Activated CD4-positive, alpha-beta T cell treated with anti-CD3 and anti-CD28 coated beads, Interleukin-2, amount 10 ng/mL, durations not matched to agents 24 days and 14 days (primary cell): ENCODE results near the gene FER1L5. TPM values are rescaled to one million over a fixed set of nuclear protein-coding genes. Genes with fewer than 3 reads are reported as not detected.

Experiments
- DNase-seq: peaks from one replicate; pipeline ENCODE4 v3.0.0; 2022
- H3K27ac Mint-ChIP-seq: one replicate; pipeline ENCODE4 v1.8.0; 2022; ENCODE audit warnings: mild to moderate bottlenecking, mixed read lengths
- H3K27me3 Mint-ChIP-seq: one replicate; pipeline ENCODE4 v1.8.0; 2022; ENCODE audit warnings: mixed read lengths
- H3K36me3 Mint-ChIP-seq: one replicate; pipeline ENCODE4 v1.8.0; 2022; ENCODE audit warnings: low read depth, mild to moderate bottlenecking, mixed read lengths
- H3K4me1 Mint-ChIP-seq: one replicate; pipeline ENCODE4 v1.8.0; 2021; ENCODE audit warnings: mixed read lengths
- H3K4me3 Mint-ChIP-seq: one replicate; pipeline ENCODE4 v1.8.0; 2022; ENCODE audit warnings: mild to moderate bottlenecking, moderate library complexity, mixed read lengths
- H3K9me3 Mint-ChIP-seq: one replicate; pipeline ENCODE4 v1.8.0; 2021; ENCODE audit warnings: mixed read lengths
- intact Hi-C: fragments of 100-400 bp; cut with micrococcal nuclease; formaldehyde crosslinking; loops from one replicate; pipeline ENCODE4 v1.15.1; 2023
- total RNA-seq: library from RNA; stranded (reverse); gene quantifications from 2 replicates; pipeline ENCODE4 v1.2.3, GENCODE V29; 2022

Gene FER1L5
- total RNA-seq, 1 donor from 2014 or later: not detected

- peaks cover 12% of the 10 kb centered on the region for H3K36me3 Mint-ChIP-seq
- no peaks in the 10 kb centered on the region for H3K27me3 Mint-ChIP-seq
- no peak overlapping the region for H3K4me3 Mint-ChIP-seq
- no peaks in the 10 kb centered on the region for H3K4me1 Mint-ChIP-seq
- DNase-seq: no peak
- H3K9me3 Mint-ChIP-seq: no peaks in the 10 kb centered on the region
- no peak overlapping the region for H3K27ac Mint-ChIP-seq
- intact Hi-C loops: no loop called here
Measured at GRCh38 chr2:96702098-96702785, 59.7 kb downstream of the FER1L5 start.

- Mint-ChIP-seq H3K36me3 (peaks cover 19% of the 10 kb centered on the region), H3K9me3 (no peaks in the 10 kb centered on the region), H3K4me1 (no peaks in the 10 kb centered on the region), H3K27me3 (no peaks in the 10 kb centered on the region), H3K4me3 (no peak overlapping the region), H3K27ac (no peak overlapping the region)
- DNase-seq: no peak
- intact Hi-C loops: no loop called here
Measured at GRCh38 chr2:96703021-96703751, 60.6 kb downstream of the FER1L5 start.

- Mint-ChIP-seq H3K9me3 (no peaks in the 10 kb centered on the region), H3K4me1 (no peaks in the 10 kb centered on the region), H3K4me3 (no peak overlapping the region), H3K27me3 (no peaks in the 10 kb centered on the region), H3K27ac (peak overlapping the region; percentile 48), H3K36me3 (peaks cover 47% of the 10 kb centered on the region)
- intact Hi-C loops: no loop called here
- no peak for DNase-seq
Measured at GRCh38 chr2:96710985-96711384, 68.4 kb downstream of the FER1L5 start.

GRCh38 chr2:96715658-96716057 lies 73.1 kb downstream of the FER1L5 start:
- Mint-ChIP-seq H3K9me3 (no peaks in the 10 kb centered on the region), H3K4me1 (no peaks in the 10 kb centered on the region), H3K36me3 (peaks cover 16% of the 10 kb centered on the region), H3K27me3 (no peaks in the 10 kb centered on the region), H3K27ac (no peak overlapping the region), H3K4me3 (no peak overlapping the region)
- DNase-seq: no peak
- intact Hi-C loops: no loop called here

GRCh38 chr2:96716388-96716787 lies 73.8 kb downstream of the FER1L5 start:
- H3K9me3 Mint-ChIP-seq: no peaks in the 10 kb centered on the region
- H3K27me3 Mint-ChIP-seq: no peaks in the 10 kb centered on the region
- H3K27ac Mint-ChIP-seq: no peak overlapping the region
- no peaks in the 10 kb centered on the region for H3K4me1 Mint-ChIP-seq
- no peak overlapping the region for H3K4me3 Mint-ChIP-seq
- peaks cover 11% of the 10 kb centered on the region for H3K36me3 Mint-ChIP-seq
- intact Hi-C loops: no loop called here
- no peak for DNase-seq

- H3K9me3 Mint-ChIP-seq: no peaks in the 10 kb centered on the region
- no peak for DNase-seq
- H3K27me3 Mint-ChIP-seq: no peaks in the 10 kb centered on the region
- no peak overlapping the region for H3K4me3 Mint-ChIP-seq
- no peak overlapping the region for H3K27ac Mint-ChIP-seq
- no peaks in the 10 kb centered on the region for H3K4me1 Mint-ChIP-seq
- intact Hi-C loops: no loop called here
- H3K36me3 Mint-ChIP-seq: peaks cover 26% of the 10 kb centered on the region
Measured at GRCh38 chr2:96726131-96726530, 83.6 kb downstream of the FER1L5 start.

GRCh38 chr2:96727431-96727830 lies 84.9 kb downstream of the FER1L5 start:
- no peak overlapping the region for H3K4me3 Mint-ChIP-seq

GRCh38 chr2:96729748-96730147 lies 87.2 kb downstream of the FER1L5 start:
- Mint-ChIP-seq H3K27me3 (no peaks in the 10 kb centered on the region), H3K36me3 (peaks cover 35% of the 10 kb centered on the region), H3K9me3 (no peaks in the 10 kb centered on the region), H3K27ac (no peak overlapping the region), H3K4me1 (peaks cover 2% of the 10 kb centered on the region), H3K4me3 (no peak overlapping the region)
- intact Hi-C loops: no loop called here
- no peak for DNase-seq

More at GRCh38 chr2:96727431-96727830, 84.9 kb downstream of the FER1L5 start:
- Mint-ChIP-seq H3K9me3 (no peaks in the 10 kb centered on the region), H3K27ac (no peak overlapping the region), H3K27me3 (no peaks in the 10 kb centered on the region), H3K4me1 (no peaks in the 10 kb centered on the region), H3K36me3 (peaks cover 27% of the 10 kb centered on the region)
- DNase-seq: no peak
- intact Hi-C loops: no loop called here

GRCh38 chr2:96730212-96730611 lies 87.6 kb downstream of the FER1L5 start:
- Mint-ChIP-seq H3K27me3 (no peaks in the 10 kb centered on the region), H3K4me3 (no peak overlapping the region), H3K36me3 (peaks cover 36% of the 10 kb centered on the region), H3K4me1 (peaks cover 3% of the 10 kb centered on the region), H3K27ac (no peak overlapping the region), H3K9me3 (no peaks in the 10 kb centered on the region)
- no peak for DNase-seq
- intact Hi-C loops: no loop called here

GRCh38 chr2:96733931-96734330 lies 91.4 kb downstream of the FER1L5 start:
- H3K27me3 Mint-ChIP-seq: no peaks in the 10 kb centered on the region
- no peak for DNase-seq
- no peak overlapping the region for H3K4me3 Mint-ChIP-seq
- peaks cover 31% of the 10 kb centered on the region for H3K36me3 Mint-ChIP-seq
- no peak overlapping the region for H3K27ac Mint-ChIP-seq
- intact Hi-C loops: no loop called here
- no peaks in the 10 kb centered on the region for H3K9me3 Mint-ChIP-seq
- peaks cover 10% of the 10 kb centered on the region for H3K4me1 Mint-ChIP-seq

- DNase-seq: no peak
- Mint-ChIP-seq H3K27me3 (no peaks in the 10 kb centered on the region), H3K27ac (no peak overlapping the region), H3K9me3 (no peaks in the 10 kb centered on the region), H3K4me3 (no peak overlapping the region), H3K4me1 (peaks cover 19% of the 10 kb centered on the region), H3K36me3 (peaks cover 29% of the 10 kb centered on the region)
- intact Hi-C loops: no loop called here
Measured at GRCh38 chr2:96734880-96735583, 92.5 kb downstream of the FER1L5 start.

GRCh38 chr2:96737251-96737650 lies 94.7 kb downstream of the FER1L5 start:
- Mint-ChIP-seq H3K4me3 (no peak overlapping the region), H3K9me3 (no peaks in the 10 kb centered on the region), H3K36me3 (peaks cover 19% of the 10 kb centered on the region), H3K27ac (no peak overlapping the region), H3K27me3 (no peaks in the 10 kb centered on the region), H3K4me1 (peaks cover 29% of the 10 kb centered on the region)
- intact Hi-C loops: no loop called here
- no peak for DNase-seq

- H3K9me3 Mint-ChIP-seq: no peaks in the 10 kb centered on the region
- no peak overlapping the region for H3K27ac Mint-ChIP-seq
- intact Hi-C loops: no loop called here
- DNase-seq: no peak
- H3K27me3 Mint-ChIP-seq: no peaks in the 10 kb centered on the region
- H3K36me3 Mint-ChIP-seq: peaks cover 18% of the 10 kb centered on the region
- H3K4me3 Mint-ChIP-seq: peak overlapping the region; percentile 42
- peaks cover 31% of the 10 kb centered on the region for H3K4me1 Mint-ChIP-seq
Measured at GRCh38 chr2:96737831-96738230, 95.3 kb downstream of the FER1L5 start.

- Mint-ChIP-seq H3K36me3 (peaks cover 7% of the 10 kb centered on the region), H3K4me3 (peak overlapping the region; percentile 96), H3K9me3 (no peaks in the 10 kb centered on the region), H3K27ac (peak overlapping the region; percentile 87), H3K27me3 (no peaks in the 10 kb centered on the region), H3K4me1 (peaks cover 32% of the 10 kb centered on the region)
- intact Hi-C loops: no loop called here
- no peak for DNase-seq
Measured at GRCh38 chr2:96739076-96739632, 96.6 kb downstream of the FER1L5 start.
